Measurements from ENCODE around the gene ATP6V0A4. TPM values are rescaled to one million over a fixed set of nuclear protein-coding genes. Genes with fewer than 3 reads are reported as not detected.

ATP6V0A4 gene
- polyA plus RNA-seq, 1 of the 3 experiments (the other 2 are of a cell fraction): not detected

- H3K4me1 ChIP-seq (ENCODE audit: control insufficient read depth in 1 of 2, insufficient read depth in 2 of 2, low read depth in 1 of 2, low read length in 1 of 2): no peaks in the 10 kb centered on the region; a peak in 1 of 4 replicates
- WGBS (ENCODE audit: low lambda C conversion rate): 85% methylated on average over 11 of the region's 11 CpGs
- H3F3A ChIP-seq (replicated peaks; ENCODE audit: insufficient read depth): no peaks in the 10 kb centered on the region
- H3K9me2 ChIP-seq: no peaks in the 10 kb centered on the region
- no peak overlapping the region for H3K27ac ChIP-seq (ENCODE audit: low read depth in 2 of 2, low read length in 1 of 2)
- H2AFZ ChIP-seq (ENCODE audit: low read depth): no peak overlapping the region
- H3K36me3 ChIP-seq (replicated peaks in 1 of 2; ENCODE audit: control insufficient read depth in 1 of 2, insufficient read depth in 2 of 2, low read length in 1 of 2): peaks cover 0 to under 1% of the 10 kb centered on the region in 2 experiments
- TF ChIP-seq RCOR1 (IDR thresholded peaks at IDR 0.05; ENCODE audit: low read length): no peak
- TF ChIP-seq FOXJ3 (CRISPR knock-in tag; IDR thresholded peaks at IDR 0.05): no peak
- TF ChIP-seq SIN3A (IDR thresholded peaks at IDR 0.05; ENCODE audit: borderline replicate concordance, low read depth, low read length): no peak
- no peak for TF ChIP-seq REST (IDR thresholded peaks at IDR 0.05; ENCODE audit: low read depth, low read length)
- TF ChIP-seq CHD2 (IDR thresholded peaks at IDR 0.05; ENCODE audit: low read length, partially characterized antibody): no peak
- TF ChIP-seq CTCF (IDR thresholded peaks at IDR 0.05): no peak
- no peak for TF ChIP-seq FOXM1 (IDR thresholded peaks at IDR 0.05; ENCODE audit: low read depth)
- TF ChIP-seq RFX5 (IDR thresholded peaks at IDR 0.05; ENCODE audit: low read length): no peak
- H4K20me1 ChIP-seq (ENCODE audit: insufficient read depth): no peaks in the 10 kb centered on the region
- no peak overlapping the region for H3K4me3 ChIP-seq (ENCODE audit: low read depth in 2 of 2, low read length in 1 of 2)
- H3K9ac ChIP-seq: no peak overlapping the region
- no peaks in the 10 kb centered on the region for H3K9me3 ChIP-seq
- no peaks in the 10 kb centered on the region for H3K27me3 ChIP-seq (ENCODE audit: insufficient read depth)
- CTCF ChIA-PET: interaction anchor here (0.7 to 1.1 kb wide), 2 partner anchors 11 to 12 kb away, joined by 3 read pairs; no protein-coding TSS in a partner anchor
- H3K4me2 ChIP-seq: no peak overlapping the region
- POLR2A ChIA-PET: no interaction called here
- no peak for DNase-seq
- H3K79me2 ChIP-seq (ENCODE audit: insufficient read depth): no peaks in the 10 kb centered on the region
Measured at GRCh38 chr7:138829335-138829734, 31.3 kb upstream of the ATP6V0A4 start.

GRCh38 chr7:138828302-138828701 lies 30.3 kb upstream of the ATP6V0A4 start:
- DNase-seq: no peak
- Histone ChIP-seq H3K9me2 (no peaks in the 10 kb centered on the region), H3K4me3 (ENCODE audit: low read depth in 2 of 2, low read length in 1 of 2) (no peak overlapping the region), H3K79me2 (ENCODE audit: insufficient read depth) (no peaks in the 10 kb centered on the region), H3K27ac (ENCODE audit: low read depth in 2 of 2, low read length in 1 of 2) (no peak overlapping the region), H3K36me3 (replicated peaks in 1 of 2; ENCODE audit: control insufficient read depth in 1 of 2, insufficient read depth in 2 of 2, low read length in 1 of 2) (no peaks in the 10 kb centered on the region), H3K9ac (no peak overlapping the region), H3K4me2 (no peak overlapping the region), H3K27me3 (ENCODE audit: insufficient read depth) (no peaks in the 10 kb centered on the region), H4K20me1 (ENCODE audit: insufficient read depth) (no peaks in the 10 kb centered on the region), H3K4me1 (ENCODE audit: control insufficient read depth in 1 of 2, insufficient read depth in 2 of 2, low read depth in 1 of 2, low read length in 1 of 2) (no peaks in the 10 kb centered on the region; a peak in 1 of 4 replicates), H3K9me3 (no peaks in the 10 kb centered on the region), H3F3A (replicated peaks; ENCODE audit: insufficient read depth) (no peaks in the 10 kb centered on the region), H2AFZ (ENCODE audit: low read depth) (no peak overlapping the region)
- ChIA-PET CTCF (interaction anchor here (0.7 to 1.1 kb wide), 3 partner anchors 13 to 246 kb away, joined by 3 read pairs; no protein-coding TSS in a partner anchor), POLR2A (no interaction called here)
- no peak for TF ChIP-seq RXRA (IDR thresholded peaks at IDR 0.05; ENCODE audit: borderline replicate concordance, low read depth)
- TF ChIP-seq GABPA (IDR thresholded peaks at IDR 0.05; ENCODE audit: low read depth): no peak
- no peak for TF ChIP-seq GATA2 (CRISPR knock-in tag; IDR thresholded peaks at IDR 0.05)
- no peak for TF ChIP-seq IRF3 (IDR thresholded peaks at IDR 0.05; ENCODE audit: low read depth, low read length)
- TF ChIP-seq FOXM1 (IDR thresholded peaks at IDR 0.05; ENCODE audit: low read depth): no peak
- TF ChIP-seq TAF1 (IDR thresholded peaks at IDR 0.05; ENCODE audit: borderline replicate concordance, low read depth, low read length): no peak
- TF ChIP-seq RCOR1 (IDR thresholded peaks at IDR 0.05; ENCODE audit: low read length): no peak
- no peak for TF ChIP-seq JUND (IDR thresholded peaks at IDR 0.05)
- no peak for TF ChIP-seq MEF2A (IDR thresholded peaks at IDR 0.05; ENCODE audit: borderline replicate concordance, low read depth)
- no peak for TF ChIP-seq EZH2phosphoT487 (IDR thresholded peaks at IDR 0.05; ENCODE audit: borderline replicate concordance, low read depth)
- no peak for TF ChIP-seq NFIC (IDR thresholded peaks at IDR 0.05; ENCODE audit: borderline replicate concordance)
- 49% methylated on average over 2 of the region's 2 CpGs for WGBS (ENCODE audit: low lambda C conversion rate)
